Subcutaneous preadipocyte (primary cell): ENCODE data around the gene MARCKS. TPM values are rescaled to one million over a fixed set of nuclear protein-coding genes. Genes with fewer than 3 reads are reported as not detected.

Experiments used
- total RNA-seq: library from RNA; depleted of rRNA; stranded (reverse); fragments of >200 nt; gene quantifications from 2 replicates; pipeline ENCODE4 v1.2.3, GENCODE V29; 2012

MARCKS gene, protein sequence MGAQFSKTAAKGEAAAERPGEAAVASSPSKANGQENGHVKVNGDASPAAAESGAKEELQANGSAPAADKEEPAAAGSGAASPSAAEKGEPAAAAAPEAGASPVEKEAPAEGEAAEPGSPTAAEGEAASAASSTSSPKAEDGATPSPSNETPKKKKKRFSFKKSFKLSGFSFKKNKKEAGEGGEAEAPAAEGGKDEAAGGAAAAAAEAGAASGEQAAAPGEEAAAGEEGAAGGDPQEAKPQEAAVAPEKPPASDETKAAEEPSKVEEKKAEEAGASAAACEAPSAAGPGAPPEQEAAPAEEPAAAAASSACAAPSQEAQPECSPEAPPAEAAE
- 43.0 and 92.5 TPM in 2 replicates for total RNA-seq

GRCh38 chr6:113856625-113857555 lies at the start of gene MARCKS:
Gene MARCKS, plus strand, starts transcription at chr6:113857345. Its CDS starts 401 bp downstream, at chr6:113857746.

Other genes starting within 250 kb of the MARCKS start
- gene HDAC2, start 113.8 kb downstream of the MARCKS start, total RNA-seq: 40.8 and 54.5 TPM in 2 replicates